Panc1 (cell line): Measurements from ENCODE around the gene PHF2. TPM values are rescaled to one million over a fixed set of nuclear protein-coding genes. Genes with fewer than 3 reads are reported as not detected.

ENCODE experiments used
- ATAC-seq: fragments of 200-7000 bp; cut with Tn5 transposase; 2 replicates; pipeline ENCODE4 v1.9.1; 2020; ENCODE audit warnings: mild to moderate bottlenecking, moderate library complexity
- BruUV-seq: library from RNA; stranded (reverse); fragments of 400-500 nt; replicated peaks from 2 replicates; lab custom pipeline; 2021; lab: Mats Ljungman, UMichigan
- CTCF ChIA-PET: fragments of 300-600 bp; sonication (Branson Sonifier 250); formaldehyde crosslinking; loops from one replicate; lab custom pipeline; 2022; ENCODE audit warnings: antibody characterized with exemption; lab: Charles Lee
- POLR2A ChIA-PET: fragments of 300-600 bp; sonication (Branson Sonifier 250); formaldehyde crosslinking; loops from one replicate; lab custom pipeline; 2022; ENCODE audit warnings: antibody characterized with exemption; lab: Charles Lee
- DNase-seq: peaks from one replicate; pipeline ENCODE4 v3.0.0-alpha.2; 2010; ENCODE audit warnings: low read depth, low spot score
- H3K27ac ChIP-seq: 2 replicates; pipeline ENCODE4 v1.5.1; 2011; ENCODE audit warnings: mild to moderate bottlenecking, low read length, inconsistent platforms
- H3K27me3 ChIP-seq: fragments of 200-500 bp; sonication (Bioruptor generic); 2 replicates; pipeline ENCODE4 v1.6.0; 2014; ENCODE audit warnings: low read length, inconsistent platforms; ENCODE audit not compliant: control insufficient read depth, insufficient read depth
- H3K36me3 ChIP-seq: fragments of 200-500 bp; sonication (Bioruptor generic); 2 replicates; pipeline ENCODE4 v1.5.1; 2014; ENCODE audit warnings: inconsistent platforms, mild to moderate bottlenecking, low read length, moderate library complexity; ENCODE audit not compliant: control insufficient read depth, insufficient read depth
- H3K4me1 ChIP-seq: 2 replicates; pipeline ENCODE4 v1.5.1; 2011; ENCODE audit warnings: inconsistent platforms, mild to moderate bottlenecking, low read length, moderate library complexity; ENCODE audit not compliant: control insufficient read depth, insufficient read depth
- H3K4me3 ChIP-seq, 2 experiments: 2 replicates each; pipeline ENCODE4 v1.5.1; 2011 to 2012; ENCODE audit warnings: low read depth in 2 of 2, low read length in 2 of 2, mild to moderate bottlenecking in 2 of 2, inconsistent platforms in 1 of 2, moderate library complexity in 1 of 2
- H3K9me3 ChIP-seq: fragments of 200-500 bp; sonication (Bioruptor generic); 2 replicates; pipeline ENCODE4 v1.5.1; 2014; ENCODE audit warnings: low read depth, mild to moderate bottlenecking, inconsistent platforms, low read length, moderate library complexity; ENCODE audit not compliant: control insufficient read depth, insufficient read depth
- POLR2AphosphoS5 ChIP-seq: IDR thresholded peaks from 2 replicates; pipeline ENCODE4 v1.6.1; 2012; ENCODE audit warnings: mild to moderate bottlenecking, low read depth, low read length, moderate library complexity
- SIN3A ChIP-seq: IDR thresholded peaks from 2 replicates; pipeline ENCODE4 v1.6.1; 2012; ENCODE audit warnings: low read depth, mild to moderate bottlenecking, low read length, moderate library complexity, borderline replicate concordance; ENCODE audit not compliant: insufficient read depth
- TCF7L2 ChIP-seq: IDR thresholded peaks from 2 replicates; pipeline ENCODE4 v1.6.1; 2011; ENCODE audit warnings: mild to moderate bottlenecking, low read depth, low read length, inconsistent platforms
- in situ Hi-C: cut with HindIII; loops from 2 replicates; pipeline ENCODE4 v1.10.0; 2016; ENCODE audit warnings: low sequenced_read_pairs, low pct_unique_long_range_greater_than_20kb
- intact Hi-C: fragments of 100-400 bp; cut with micrococcal nuclease; formaldehyde crosslinking; loops from one replicate; pipeline ENCODE4 v1.10.0; 2022; ENCODE audit not compliant: unreplicated experiment
- total RNA-seq: library from RNA; stranded (reverse); gene quantifications from one replicate; pipeline ENCODE4 v1.2.1, GENCODE V29; 2021; ENCODE audit not compliant: unreplicated experiment
- TF ChIP-seq, protein P1 (sequence below): fragments of 450-650 bp; IDR thresholded peaks from 2 replicates; pipeline ENCODE4 v1.5.1; 2017; ENCODE audit warnings: mild to moderate bottlenecking
- TF ChIP-seq, protein P2 (sequence below), 2 experiments: IDR thresholded peaks; 2 replicates each; pipeline ENCODE4 v1.6.1; 2011 to 2012; ENCODE audit warnings: low read depth in 2 of 2, control low read depth in 1 of 2, low read length in 1 of 2, mild to moderate bottlenecking in 1 of 2, moderate library complexity in 1 of 2; ENCODE audit not compliant: insufficient read depth in 1 of 2

PHF2 gene
- total RNA-seq, 1 experiment from 2014 or later = 16.6 TPM

DNA sequence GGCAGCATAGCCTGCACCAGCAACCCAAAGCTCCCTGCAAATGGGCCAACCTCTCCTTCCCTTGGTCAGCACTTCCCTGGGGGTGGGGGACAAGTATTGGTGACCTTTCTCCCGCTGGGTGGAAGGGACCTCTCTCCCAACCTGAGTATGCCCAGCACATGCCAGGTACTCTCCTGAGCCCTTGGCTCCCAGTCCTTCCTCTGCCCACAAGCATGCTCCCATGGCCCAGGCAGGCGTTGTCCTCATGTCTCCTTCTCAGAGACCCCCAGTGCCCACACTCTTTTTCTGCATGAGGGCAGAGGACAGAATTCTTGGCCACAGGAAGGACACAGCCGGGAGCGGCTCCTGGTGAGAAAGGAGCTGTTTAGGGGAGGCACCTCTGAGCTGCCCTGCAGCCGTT is 60.3 kb downstream of the PHF2 start:
- Histone ChIP-seq H3K36me3 (no peaks in the 10 kb centered on the region), H3K4me1 (no peaks in the 10 kb centered on the region), H3K27me3 (no peaks in the 10 kb centered on the region), H3K4me3 (no peak overlapping the region), H3K9me3 (no peaks in the 10 kb centered on the region), H3K27ac (no peak overlapping the region)
- intact Hi-C loops = no loop called here
- BruUV-seq = no TSS peak
- in situ Hi-C loops = no loop called here
- ATAC-seq (no peak), DNase-seq (no peak)
- CTCF ChIA-PET = no interaction called here
- POLR2A ChIA-PET = interaction anchor here (0.7 kb wide), 1 partner anchor 310 kb away, joined by 5 read pairs; no protein-coding TSS in a partner anchor
- TF ChIP-seq TCF7L2 = no peak
- TF ChIP-seq, protein P1, sequence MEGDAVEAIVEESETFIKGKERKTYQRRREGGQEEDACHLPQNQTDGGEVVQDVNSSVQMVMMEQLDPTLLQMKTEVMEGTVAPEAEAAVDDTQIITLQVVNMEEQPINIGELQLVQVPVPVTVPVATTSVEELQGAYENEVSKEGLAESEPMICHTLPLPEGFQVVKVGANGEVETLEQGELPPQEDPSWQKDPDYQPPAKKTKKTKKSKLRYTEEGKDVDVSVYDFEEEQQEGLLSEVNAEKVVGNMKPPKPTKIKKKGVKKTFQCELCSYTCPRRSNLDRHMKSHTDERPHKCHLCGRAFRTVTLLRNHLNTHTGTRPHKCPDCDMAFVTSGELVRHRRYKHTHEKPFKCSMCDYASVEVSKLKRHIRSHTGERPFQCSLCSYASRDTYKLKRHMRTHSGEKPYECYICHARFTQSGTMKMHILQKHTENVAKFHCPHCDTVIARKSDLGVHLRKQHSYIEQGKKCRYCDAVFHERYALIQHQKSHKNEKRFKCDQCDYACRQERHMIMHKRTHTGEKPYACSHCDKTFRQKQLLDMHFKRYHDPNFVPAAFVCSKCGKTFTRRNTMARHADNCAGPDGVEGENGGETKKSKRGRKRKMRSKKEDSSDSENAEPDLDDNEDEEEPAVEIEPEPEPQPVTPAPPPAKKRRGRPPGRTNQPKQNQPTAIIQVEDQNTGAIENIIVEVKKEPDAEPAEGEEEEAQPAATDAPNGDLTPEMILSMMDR = no peak

DNA sequence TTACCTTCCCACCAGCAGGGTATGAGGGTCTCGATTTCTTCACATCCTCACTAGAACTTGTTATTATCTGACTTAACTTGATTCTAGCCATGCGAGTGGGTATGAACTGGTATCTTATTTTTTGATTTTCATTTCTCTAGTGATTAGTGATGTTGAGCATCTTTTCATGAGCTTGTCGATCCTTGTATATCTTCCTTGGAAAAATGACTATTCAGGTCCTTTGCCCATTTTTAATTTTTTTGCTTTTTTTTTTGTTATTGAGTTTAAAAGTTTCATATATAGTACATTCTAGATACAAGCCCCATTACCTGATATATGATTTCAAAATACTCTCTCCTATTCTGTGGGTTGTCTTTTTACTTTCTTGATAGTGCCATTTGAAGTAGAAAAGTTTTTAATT is 61.5 kb downstream of the PHF2 start:
- POLR2A ChIA-PET = no interaction called here
- in situ Hi-C loops (no loop called here), intact Hi-C loops (no loop called here)
- H3K27me3 ChIP-seq = no peaks in the 10 kb centered on the region
- CTCF ChIA-PET = no interaction called here
- no TSS peak for BruUV-seq
- no peaks in the 10 kb centered on the region for H3K36me3 ChIP-seq
- H3K4me3 ChIP-seq = no peak overlapping the region
- TF ChIP-seq TCF7L2 (no peak), SIN3A (no peak), POLR2AphosphoS5 (no peak)
- TF ChIP-seq, protein P2, sequence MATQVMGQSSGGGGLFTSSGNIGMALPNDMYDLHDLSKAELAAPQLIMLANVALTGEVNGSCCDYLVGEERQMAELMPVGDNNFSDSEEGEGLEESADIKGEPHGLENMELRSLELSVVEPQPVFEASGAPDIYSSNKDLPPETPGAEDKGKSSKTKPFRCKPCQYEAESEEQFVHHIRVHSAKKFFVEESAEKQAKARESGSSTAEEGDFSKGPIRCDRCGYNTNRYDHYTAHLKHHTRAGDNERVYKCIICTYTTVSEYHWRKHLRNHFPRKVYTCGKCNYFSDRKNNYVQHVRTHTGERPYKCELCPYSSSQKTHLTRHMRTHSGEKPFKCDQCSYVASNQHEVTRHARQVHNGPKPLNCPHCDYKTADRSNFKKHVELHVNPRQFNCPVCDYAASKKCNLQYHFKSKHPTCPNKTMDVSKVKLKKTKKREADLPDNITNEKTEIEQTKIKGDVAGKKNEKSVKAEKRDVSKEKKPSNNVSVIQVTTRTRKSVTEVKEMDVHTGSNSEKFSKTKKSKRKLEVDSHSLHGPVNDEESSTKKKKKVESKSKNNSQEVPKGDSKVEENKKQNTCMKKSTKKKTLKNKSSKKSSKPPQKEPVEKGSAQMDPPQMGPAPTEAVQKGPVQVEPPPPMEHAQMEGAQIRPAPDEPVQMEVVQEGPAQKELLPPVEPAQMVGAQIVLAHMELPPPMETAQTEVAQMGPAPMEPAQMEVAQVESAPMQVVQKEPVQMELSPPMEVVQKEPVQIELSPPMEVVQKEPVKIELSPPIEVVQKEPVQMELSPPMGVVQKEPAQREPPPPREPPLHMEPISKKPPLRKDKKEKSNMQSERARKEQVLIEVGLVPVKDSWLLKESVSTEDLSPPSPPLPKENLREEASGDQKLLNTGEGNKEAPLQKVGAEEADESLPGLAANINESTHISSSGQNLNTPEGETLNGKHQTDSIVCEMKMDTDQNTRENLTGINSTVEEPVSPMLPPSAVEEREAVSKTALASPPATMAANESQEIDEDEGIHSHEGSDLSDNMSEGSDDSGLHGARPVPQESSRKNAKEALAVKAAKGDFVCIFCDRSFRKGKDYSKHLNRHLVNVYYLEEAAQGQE (IDR thresholded peaks at IDR 0.05; ENCODE audit: insufficient read depth in 1 of 2, low read depth in 2 of 2, low read length in 1 of 2) = no peak
- TF ChIP-seq, protein P1 = no peak
- no peak for ATAC-seq
- H3K27ac ChIP-seq = no peak overlapping the region
- H3K4me1 ChIP-seq = no peaks in the 10 kb centered on the region
- no peaks in the 10 kb centered on the region for H3K9me3 ChIP-seq
- no peak for DNase-seq
